Upper lobe of right lung (tissue), 1 donor: ENCODE results near the gene ART4. TPM values are rescaled to one million over a fixed set of nuclear protein-coding genes. Genes with fewer than 3 reads are reported as not detected.

Experiments used
- ATAC-seq: fragments of 200-7000 bp; cut with Tn5 transposase; one replicate; pipeline ENCODE4 v1.9.1; 2020; ENCODE audit warnings: mild to moderate bottlenecking, moderate library complexity
- DNase-seq: peaks from one replicate; pipeline ENCODE4 v3.0.0-alpha.2; 2020
- H3K27ac ChIP-seq: fragments of 200-600 bp; one replicate; pipeline ENCODE4 v1.8.0; 2022
- H3K27me3 ChIP-seq: fragments of 200-600 bp; one replicate; pipeline ENCODE4 v1.8.0; 2022; ENCODE audit warnings: mild to moderate bottlenecking
- H3K36me3 ChIP-seq: fragments of 200-600 bp; one replicate; pipeline ENCODE4 v1.8.0; 2022
- H3K4me1 ChIP-seq: fragments of 200-600 bp; one replicate; pipeline ENCODE4 v1.8.0; 2022
- H3K4me3 ChIP-seq: fragments of 200-600 bp; one replicate; pipeline ENCODE4 v1.8.0; 2022; ENCODE audit warnings: mild to moderate bottlenecking
- H3K9me3 ChIP-seq: fragments of 200-600 bp; one replicate; pipeline ENCODE4 v1.8.0; 2022
- intact Hi-C: fragments of 100-400 bp; cut with DNase I; formaldehyde crosslinking; loops from one replicate; pipeline ENCODE4 v1.11.0; 2022
- total RNA-seq: library from RNA; stranded (reverse); fragmentation: NEBNext Ultra II Directional; extraction: Animal tissue kit (Norgen Biotek cat#: 25700); gene quantifications from one replicate; pipeline ENCODE4 v1.2.1, GENCODE V29; 2021
- TF ChIP-seq, protein P1 (sequence below): fragments of 200-600 bp; IDR thresholded peaks from one replicate; pipeline ENCODE4 v1.8.0; 2022; ENCODE audit warnings: antibody characterized with exemption
- donor health status: DM: no; HTN: yes; CAD: no; lungs with severe emphysema.

The ART4 gene
- total RNA-seq, 1 donor from 2014 or later: 5.7 TPM

- DNase-seq: no peak
- intact Hi-C loops: no loop called here
- no peaks in the 10 kb centered on the region for H3K27me3 ChIP-seq
- ATAC-seq: no peak
- no peaks in the 10 kb centered on the region for H3K9me3 ChIP-seq
- peaks cover 18% of the 10 kb centered on the region for H3K4me1 ChIP-seq
- TF ChIP-seq, protein P1, sequence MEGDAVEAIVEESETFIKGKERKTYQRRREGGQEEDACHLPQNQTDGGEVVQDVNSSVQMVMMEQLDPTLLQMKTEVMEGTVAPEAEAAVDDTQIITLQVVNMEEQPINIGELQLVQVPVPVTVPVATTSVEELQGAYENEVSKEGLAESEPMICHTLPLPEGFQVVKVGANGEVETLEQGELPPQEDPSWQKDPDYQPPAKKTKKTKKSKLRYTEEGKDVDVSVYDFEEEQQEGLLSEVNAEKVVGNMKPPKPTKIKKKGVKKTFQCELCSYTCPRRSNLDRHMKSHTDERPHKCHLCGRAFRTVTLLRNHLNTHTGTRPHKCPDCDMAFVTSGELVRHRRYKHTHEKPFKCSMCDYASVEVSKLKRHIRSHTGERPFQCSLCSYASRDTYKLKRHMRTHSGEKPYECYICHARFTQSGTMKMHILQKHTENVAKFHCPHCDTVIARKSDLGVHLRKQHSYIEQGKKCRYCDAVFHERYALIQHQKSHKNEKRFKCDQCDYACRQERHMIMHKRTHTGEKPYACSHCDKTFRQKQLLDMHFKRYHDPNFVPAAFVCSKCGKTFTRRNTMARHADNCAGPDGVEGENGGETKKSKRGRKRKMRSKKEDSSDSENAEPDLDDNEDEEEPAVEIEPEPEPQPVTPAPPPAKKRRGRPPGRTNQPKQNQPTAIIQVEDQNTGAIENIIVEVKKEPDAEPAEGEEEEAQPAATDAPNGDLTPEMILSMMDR: no peak
- peak overlapping the region; percentile 96 for H3K4me3 ChIP-seq
- peak overlapping the region; percentile 96 for H3K27ac ChIP-seq
- peaks cover 23% of the 10 kb centered on the region for H3K36me3 ChIP-seq
Observed at GRCh38 chr12:14802721-14803010, 40.7 kb downstream of the ART4 start.

GRCh38 chr12:14802247-14802646 lies 41.1 kb downstream of the ART4 start:
- Histone ChIP-seq H3K27me3 (no peaks in the 10 kb centered on the region), H3K36me3 (peaks cover 27% of the 10 kb centered on the region), H3K4me3 (peak overlapping the region; percentile 96), H3K9me3 (no peaks in the 10 kb centered on the region), H3K27ac (peak overlapping the region; percentile 96), H3K4me1 (peaks cover 18% of the 10 kb centered on the region)
- TF ChIP-seq, protein P1: no peak
- DNase-seq (no peak), ATAC-seq (no peak)
- intact Hi-C loops: no loop called here

- intact Hi-C loops: no loop called here
Observed at GRCh38 chr12:14795028-14795448, 48.3 kb downstream of the ART4 start.

GRCh38 chr12:14785568-14785967 lies 57.8 kb downstream of the ART4 start:
- Histone ChIP-seq H3K4me1 (no peaks in the 10 kb centered on the region), H3K9me3 (no peaks in the 10 kb centered on the region), H3K4me3 (no peak overlapping the region), H3K27me3 (no peaks in the 10 kb centered on the region), H3K27ac (no peak overlapping the region), H3K36me3 (peaks cover 56% of the 10 kb centered on the region)
- intact Hi-C loops: no loop called here
- TF ChIP-seq, protein P1: no peak
- DNase-seq (no peak), ATAC-seq (no peak)

More at GRCh38 chr12:14795028-14795448, 48.3 kb downstream of the ART4 start:
- Histone ChIP-seq H3K27ac (no peak overlapping the region), H3K4me3 (no peak overlapping the region), H3K36me3 (peaks cover 99% of the 10 kb centered on the region), H3K4me1 (no peaks in the 10 kb centered on the region), H3K9me3 (no peaks in the 10 kb centered on the region), H3K27me3 (no peaks in the 10 kb centered on the region)
- DNase-seq (no peak), ATAC-seq (no peak)
- TF ChIP-seq, protein P1: no peak

DNA sequence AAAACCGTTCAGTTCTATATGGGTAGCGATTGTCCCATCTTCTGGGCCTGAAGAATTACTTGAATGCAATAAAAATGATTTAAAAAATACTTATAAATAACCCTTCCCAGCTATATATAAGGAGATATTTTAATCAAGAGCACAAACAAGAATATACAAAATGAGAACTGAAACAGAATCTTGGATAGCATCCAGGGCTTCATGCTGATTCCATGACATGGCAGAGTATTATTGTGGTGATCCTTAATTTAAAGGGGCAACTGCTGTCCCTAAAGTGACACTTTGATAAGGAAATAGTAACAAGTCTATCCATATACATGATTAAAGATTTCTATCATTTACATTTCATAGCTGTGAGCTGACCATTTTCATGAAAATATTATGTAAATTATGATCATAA lies 58.9 kb downstream of the ART4 start:
- TF ChIP-seq, protein P1: no peak
- Histone ChIP-seq H3K9me3 (no peaks in the 10 kb centered on the region), H3K27ac (no peak overlapping the region), H3K4me3 (no peak overlapping the region), H3K27me3 (no peaks in the 10 kb centered on the region), H3K4me1 (no peaks in the 10 kb centered on the region), H3K36me3 (peaks cover 45% of the 10 kb centered on the region)
- intact Hi-C loops: no loop called here
- no peak for ATAC-seq
- DNase-seq: no peak

DNA sequence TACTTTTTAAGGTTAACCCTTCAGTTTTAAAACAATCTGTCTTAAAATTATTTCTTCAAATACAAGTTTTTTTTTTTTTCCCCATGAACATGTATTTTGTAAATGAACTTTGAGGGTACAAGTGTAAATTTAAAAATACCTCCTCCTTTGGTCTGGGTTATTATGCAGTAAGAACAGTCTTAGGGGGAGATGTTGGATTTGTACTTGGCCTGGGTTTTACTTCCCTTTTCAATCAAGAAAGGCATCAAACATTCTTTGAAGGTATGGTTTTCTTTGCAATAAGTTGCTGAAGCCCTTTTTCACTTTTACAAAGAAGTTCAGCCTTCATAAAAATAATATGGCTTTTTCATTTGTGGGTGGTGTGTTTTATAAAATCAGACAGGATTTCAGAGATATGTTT lies 60.6 kb downstream of the ART4 start:
- no peak for ATAC-seq
- intact Hi-C loops: no loop called here
- H3K27ac ChIP-seq: no peak overlapping the region

More for the DNA sequence above, 60.6 kb downstream of the ART4 start:
- TF ChIP-seq, protein P1: no peak
- no peak for DNase-seq
- Histone ChIP-seq H3K4me1 (no peaks in the 10 kb centered on the region), H3K4me3 (no peak overlapping the region), H3K27me3 (no peaks in the 10 kb centered on the region), H3K9me3 (no peaks in the 10 kb centered on the region), H3K36me3 (peaks cover 28% of the 10 kb centered on the region)
